Mononuclear cell (primary cell): ENCODE data around the gene PTH1R. TPM values are rescaled to one million over a fixed set of nuclear protein-coding genes. Genes with fewer than 3 reads are reported as not detected.

Experiments
- H3K27me3 ChIP-seq: 2 replicates; pipeline ENCODE4 v1.6.0; 2011; ENCODE audit warnings: low read length, control low read depth; ENCODE audit not compliant: insufficient read depth
- H3K4me1 ChIP-seq: 2 replicates; pipeline ENCODE4 v1.5.1; 2011; ENCODE audit warnings: mild to moderate bottlenecking, low read length, control low read depth; ENCODE audit not compliant: insufficient read depth
- H3K4me3 ChIP-seq: 2 replicates; pipeline ENCODE4 v1.5.1; 2011; ENCODE audit warnings: mild to moderate bottlenecking, low read length, moderate library complexity
- H3K9me3 ChIP-seq: 2 replicates; pipeline ENCODE4 v1.5.1; 2011; ENCODE audit warnings: low read depth, mild to moderate bottlenecking, control low read depth, low read length
- total RNA-seq: library from RNA; depleted of rRNA; stranded (reverse); fragments of >200 nt; gene quantifications from one replicate; pipeline ENCODE4 v1.2.3, GENCODE V29; 2012

The PTH1R gene
- total RNA-seq, 1 donor = not detected

DNA sequence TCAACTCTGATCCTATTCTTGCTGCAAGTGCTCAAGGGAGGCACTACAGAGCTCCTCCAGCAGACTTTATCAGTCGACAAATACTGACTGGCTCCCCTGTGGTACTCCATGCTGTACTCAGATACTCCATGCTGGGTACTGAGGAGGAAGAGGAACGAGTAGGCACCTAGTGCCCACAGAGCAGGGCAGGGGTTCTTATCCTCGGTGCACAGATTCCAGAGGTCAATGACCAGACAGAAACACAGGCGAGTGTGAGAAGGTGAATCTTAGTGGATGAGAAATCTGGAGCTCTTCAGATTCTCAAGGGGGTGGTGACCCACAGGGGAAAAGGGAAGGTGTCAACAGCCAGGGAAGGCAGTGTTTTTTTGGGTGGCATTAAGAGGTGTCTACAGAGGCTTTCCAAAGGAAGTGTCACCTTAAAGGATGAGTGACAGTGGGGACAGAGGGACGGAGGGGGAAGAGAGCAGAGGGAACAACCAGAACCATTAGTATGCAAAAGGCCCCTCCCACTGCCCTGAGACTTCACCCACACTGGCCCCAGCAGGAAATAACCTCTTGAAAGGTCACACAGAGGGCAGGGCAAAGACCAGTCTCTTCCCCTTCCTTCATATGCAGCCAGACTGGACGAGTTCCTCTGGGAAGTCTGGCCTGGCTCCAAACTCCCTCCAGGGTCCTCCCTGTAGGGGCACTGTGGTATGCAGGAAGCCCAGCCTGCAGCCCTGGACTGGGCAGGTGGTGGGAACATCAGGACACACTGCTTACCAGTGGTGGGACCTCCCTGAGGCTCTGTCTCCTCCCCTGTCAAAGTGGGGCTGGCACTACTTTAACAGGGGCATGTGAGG is 71.5 kb downstream of the PTH1R start:
- Histone ChIP-seq H3K27me3 (no peaks in the 10 kb centered on the region), H3K4me1 (peaks cover 93% of the 10 kb centered on the region), H3K9me3 (no peaks in the 10 kb centered on the region), H3K4me3 (no peak overlapping the region)

DNA sequence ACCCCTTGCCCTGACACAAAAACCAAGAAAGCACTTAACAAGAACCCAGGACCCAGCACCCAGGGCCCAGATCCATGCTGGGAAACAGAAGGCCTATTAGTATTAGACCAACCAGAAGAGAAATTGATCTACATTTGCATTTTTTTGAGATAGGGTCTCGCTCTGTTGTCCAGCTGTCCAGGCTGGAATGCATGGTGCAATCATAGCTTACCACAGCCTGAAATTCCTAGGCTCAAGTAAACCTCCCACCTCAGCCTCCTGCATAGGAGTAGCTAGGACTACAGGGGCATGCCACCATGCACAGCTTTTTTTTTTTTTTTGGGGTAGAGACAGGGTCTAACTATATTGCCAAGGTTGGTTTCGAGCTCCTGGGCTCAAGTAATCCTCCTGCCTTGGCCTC is 72.7 kb downstream of the PTH1R start:
- no peaks in the 10 kb centered on the region for H3K9me3 ChIP-seq
- H3K4me3 ChIP-seq = no peak overlapping the region
- no peaks in the 10 kb centered on the region for H3K27me3 ChIP-seq
- peaks cover 95% of the 10 kb centered on the region for H3K4me1 ChIP-seq

DNA sequence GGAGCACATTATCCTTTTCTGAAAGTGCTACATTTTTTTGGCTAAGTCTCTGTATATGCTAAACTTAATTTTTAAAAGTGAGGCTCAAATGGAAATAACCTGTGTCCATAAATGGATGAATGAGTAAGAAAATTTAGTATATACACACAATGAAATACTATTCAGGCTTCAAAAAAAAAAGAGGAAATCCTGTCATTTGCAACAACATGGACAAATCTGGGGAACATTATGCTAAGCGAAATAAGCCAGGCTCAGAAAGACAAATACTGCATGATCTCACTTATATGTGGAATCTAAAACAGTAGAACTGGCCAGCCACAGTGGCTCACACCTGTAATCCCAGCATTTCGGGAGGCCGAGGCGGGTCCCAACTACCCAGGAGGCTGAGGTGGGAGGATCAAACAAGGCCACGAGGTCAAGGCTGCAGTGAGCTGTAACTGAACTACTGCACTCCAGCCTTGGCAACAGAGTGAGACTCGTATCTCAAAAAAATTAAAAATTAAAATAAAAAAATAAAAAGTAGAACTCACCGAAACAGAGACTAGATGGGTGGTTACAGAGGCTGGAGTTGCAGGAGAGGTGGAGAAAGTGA is 73.2 kb downstream of the PTH1R start:
- no peak overlapping the region for H3K4me3 ChIP-seq
- H3K27me3 ChIP-seq = no peaks in the 10 kb centered on the region
- H3K4me1 ChIP-seq = peaks cover 98% of the 10 kb centered on the region

DNA sequence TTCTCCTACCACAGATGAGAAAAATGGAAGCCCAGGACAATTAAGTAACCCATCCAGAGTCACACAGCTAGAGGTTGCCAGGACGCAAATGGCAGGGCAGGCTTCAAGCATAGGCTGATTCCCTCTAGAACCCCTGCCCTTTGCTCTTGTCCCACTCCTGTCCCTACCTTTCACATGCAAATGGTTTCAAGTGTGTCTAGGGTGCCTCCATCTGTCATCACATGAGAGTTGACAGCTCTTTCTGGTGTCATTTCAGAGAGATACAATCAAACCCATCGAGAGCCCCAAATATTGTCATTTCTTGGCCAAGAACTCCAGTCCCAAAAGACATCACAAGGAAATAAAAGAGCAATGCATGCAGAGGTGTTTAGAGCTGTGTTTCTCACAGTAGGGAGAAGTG is 75.3 kb downstream of the PTH1R start:
- no peaks in the 10 kb centered on the region for H3K27me3 ChIP-seq
- peaks cover 98% of the 10 kb centered on the region for H3K4me1 ChIP-seq
- no peaks in the 10 kb centered on the region for H3K9me3 ChIP-seq
- H3K4me3 ChIP-seq = no peak overlapping the region

More for the DNA sequence above, 73.2 kb downstream of the PTH1R start:
- H3K9me3 ChIP-seq = no peaks in the 10 kb centered on the region

Other genes starting within 250 kb of the PTH1R start
- 5.4 TPM for gene ALS2CL, start 184.0 kb upstream of the PTH1R start, total RNA-seq
- 0.31 TPM for gene TMIE, start 176.3 kb upstream of the PTH1R start, total RNA-seq
- not detected for gene PRSS50, start 159.9 kb upstream of the PTH1R start, total RNA-seq
- not detected for gene MYL3, start 14.3 kb upstream of the PTH1R start, total RNA-seq
- gene CCDC12, start 99.0 kb downstream of the PTH1R start, total RNA-seq = 45.2 TPM
- 62.7 TPM for gene NBEAL2, start 101.9 kb downstream of the PTH1R start, total RNA-seq